Measurements from ENCODE around the gene TMEM121.

GRCh38 chr14:105577314-105577861, 51.0 kb downstream of the TMEM121 start:
- TF ChIP-seq CTCF (IDR thresholded peaks at IDR 0.05; ENCODE audit: low read depth, low read length): no peak
- no peak for TF ChIP-seq EZH2phosphoT487 (IDR thresholded peaks at IDR 0.05; ENCODE audit: low read depth)

Data from OCI-LY3 (cell line).